ENCODE measurements around the gene RNF115. TPM values are rescaled to one million over a fixed set of nuclear protein-coding genes. Genes with fewer than 3 reads are reported as not detected.

RNF115 gene
- total RNA-seq, 1 experiment from 2014 or later, result 9.5 TPM

- ChIA-PET RAD21 (ENCODE audit: low non-redundant PET in 1 of 2, low total read pairs in 2 of 2, uncharacterized antibody in 2 of 2, unreplicated experiment in 2 of 2) (no interaction called here), POLR2A (no interaction called here), CTCF (no interaction called here)
- H3K27me3 ChIP-seq (ENCODE audit: insufficient read depth, low read length), result no peaks in the 10 kb centered on the region
- no peaks in the 10 kb centered on the region for H3K9me2 ChIP-seq (ENCODE audit: insufficient read depth)
- intact Hi-C loops (cut with micrococcal nuclease), result no loop called here
- no TSS peak for BruUV-seq (replicated peaks)
- H3K79me2 ChIP-seq (ENCODE audit: insufficient read depth, low read length), result no peaks in the 10 kb centered on the region
- DNase-seq (ENCODE audit: low read depth, low spot score) (no peak), ATAC-seq (no peak)
- no peak for TF ChIP-seq POLR2A (IDR thresholded peaks at IDR 0.05; ENCODE audit: borderline replicate concordance, extremely low read depth, insufficient read depth, insufficient read length)
- no peak for TF ChIP-seq ZNF274 (IDR thresholded peaks at IDR 0.05; ENCODE audit: low read depth, low read length)
- TF ChIP-seq CBX3 (IDR thresholded peaks at IDR 0.05; ENCODE audit: low read depth), result no peak
- no peak for TF ChIP-seq CTCF (IDR thresholded peaks at IDR 0.05 in 2 of 3, conservative IDR thresholded peaks at IDR 0.05 in 1 of 3; ENCODE audit: borderline replicate concordance in 1 of 3, insufficient read depth in 1 of 3, low read depth in 2 of 3, low read length in 2 of 3)
- TF ChIP-seq CEBPB (IDR thresholded peaks at IDR 0.05; ENCODE audit: low read depth), result no peak
- TF ChIP-seq, protein P1, sequence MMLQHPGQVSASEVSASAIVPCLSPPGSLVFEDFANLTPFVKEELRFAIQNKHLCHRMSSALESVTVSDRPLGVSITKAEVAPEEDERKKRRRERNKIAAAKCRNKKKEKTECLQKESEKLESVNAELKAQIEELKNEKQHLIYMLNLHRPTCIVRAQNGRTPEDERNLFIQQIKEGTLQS (IDR thresholded peaks at IDR 0.05), result no peak
- no peak for TF ChIP-seq JUND (IDR thresholded peaks at IDR 0.05)
- TF ChIP-seq YY1 (IDR thresholded peaks at IDR 0.05; ENCODE audit: extremely low read depth, insufficient replicate concordance, low read depth, low read length), result no peak
- TF ChIP-seq EGR1 (IDR thresholded peaks at IDR 0.05; ENCODE audit: low read depth), result no peak
- no peak for TF ChIP-seq EZH2phosphoT487 (IDR thresholded peaks at IDR 0.05; ENCODE audit: borderline replicate concordance)
- TF ChIP-seq REST (IDR thresholded peaks at IDR 0.05; ENCODE audit: low read depth), result no peak
- no peak for TF ChIP-seq ZFX (IDR thresholded peaks at IDR 0.05)
- no peak for TF ChIP-seq TCF7L2 (IDR thresholded peaks at IDR 0.05; ENCODE audit: borderline replicate concordance, extremely low read depth, insufficient read depth, insufficient read length)
- TF ChIP-seq FOSL1 (IDR thresholded peaks at IDR 0.05; ENCODE audit: low read depth), result no peak
- TF ChIP-seq MAX (IDR thresholded peaks at IDR 0.05), result no peak
- H4K20me1 ChIP-seq (ENCODE audit: insufficient read depth), result no peaks in the 10 kb centered on the region
- peaks cover 7 to 20% of the 10 kb centered on the region in 2 experiments; a peak in 3 of 4 replicates for H3K36me3 ChIP-seq (ENCODE audit: control insufficient read depth in 1 of 2, insufficient read depth in 2 of 2, low read length in 2 of 2)
- no peak overlapping the region for H3K4me3 ChIP-seq (replicated peaks in 1 of 2; ENCODE audit: low read depth in 1 of 2, low read length in 2 of 2)
- H3K4me2 ChIP-seq (ENCODE audit: low read length), result no peak overlapping the region
- H3K27ac ChIP-seq (ENCODE audit: low read depth, low read length), result no peak overlapping the region
- no peaks in the 10 kb centered on the region for H3K9me3 ChIP-seq (ENCODE audit: control insufficient read depth in 1 of 2, insufficient read depth in 1 of 2, low read depth in 1 of 2, low read length in 2 of 2)
- peaks cover 0 to 5% of the 10 kb centered on the region in 2 experiments; a peak in 2 of 4 replicates for H3K4me1 ChIP-seq (ENCODE audit: control insufficient read depth in 1 of 2, insufficient read depth in 2 of 2, low read length in 2 of 2)
- H3K9ac ChIP-seq (ENCODE audit: low read length), result no peak overlapping the region
- no peak overlapping the region for H2AFZ ChIP-seq (ENCODE audit: low read depth, low read length, poor library complexity, severe bottlenecking)
Observed at GRCh38 chr1:145747398-145748247, 76.3 kb downstream of the RNF115 start.

All from HCT116 (cell line).